GM12874 (cell line): ENCODE measurements around the gene MTHFD2L.

Experiments
- TF ChIP-seq, protein P1 (sequence below): IDR thresholded peaks from 2 replicates; pipeline ENCODE4 v1.5.1; 2011; ENCODE audit warnings: low read depth, mild to moderate bottlenecking, control low read depth, low read length, moderate library complexity; ENCODE audit not compliant: insufficient read depth

Gene MTHFD2L

GRCh38 chr4:74202062-74202586 lies 44.2 kb downstream of the MTHFD2L start:
- TF ChIP-seq, protein P1, sequence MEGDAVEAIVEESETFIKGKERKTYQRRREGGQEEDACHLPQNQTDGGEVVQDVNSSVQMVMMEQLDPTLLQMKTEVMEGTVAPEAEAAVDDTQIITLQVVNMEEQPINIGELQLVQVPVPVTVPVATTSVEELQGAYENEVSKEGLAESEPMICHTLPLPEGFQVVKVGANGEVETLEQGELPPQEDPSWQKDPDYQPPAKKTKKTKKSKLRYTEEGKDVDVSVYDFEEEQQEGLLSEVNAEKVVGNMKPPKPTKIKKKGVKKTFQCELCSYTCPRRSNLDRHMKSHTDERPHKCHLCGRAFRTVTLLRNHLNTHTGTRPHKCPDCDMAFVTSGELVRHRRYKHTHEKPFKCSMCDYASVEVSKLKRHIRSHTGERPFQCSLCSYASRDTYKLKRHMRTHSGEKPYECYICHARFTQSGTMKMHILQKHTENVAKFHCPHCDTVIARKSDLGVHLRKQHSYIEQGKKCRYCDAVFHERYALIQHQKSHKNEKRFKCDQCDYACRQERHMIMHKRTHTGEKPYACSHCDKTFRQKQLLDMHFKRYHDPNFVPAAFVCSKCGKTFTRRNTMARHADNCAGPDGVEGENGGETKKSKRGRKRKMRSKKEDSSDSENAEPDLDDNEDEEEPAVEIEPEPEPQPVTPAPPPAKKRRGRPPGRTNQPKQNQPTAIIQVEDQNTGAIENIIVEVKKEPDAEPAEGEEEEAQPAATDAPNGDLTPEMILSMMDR = no peak

DNA sequence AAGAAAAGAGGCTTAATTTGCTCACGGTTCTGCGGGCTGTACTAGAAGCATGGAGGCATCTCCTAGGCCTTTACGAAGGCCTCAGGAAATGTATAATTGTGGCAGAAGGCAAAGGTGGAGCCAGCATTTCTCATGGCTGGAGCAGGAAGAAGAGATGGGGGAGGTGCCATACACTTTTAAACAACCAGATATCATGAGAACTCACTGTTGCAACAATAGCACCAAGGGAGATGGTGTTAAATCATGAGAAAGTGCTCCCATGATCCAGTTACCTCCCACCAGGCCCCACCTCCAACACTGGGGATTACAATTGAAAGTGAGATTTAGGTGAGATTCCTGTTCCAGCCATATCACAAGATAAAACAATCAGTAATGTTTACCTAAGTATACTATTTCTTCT lies 45.5 kb downstream of the MTHFD2L start:
- TF ChIP-seq, protein P1 = no peak

DNA sequence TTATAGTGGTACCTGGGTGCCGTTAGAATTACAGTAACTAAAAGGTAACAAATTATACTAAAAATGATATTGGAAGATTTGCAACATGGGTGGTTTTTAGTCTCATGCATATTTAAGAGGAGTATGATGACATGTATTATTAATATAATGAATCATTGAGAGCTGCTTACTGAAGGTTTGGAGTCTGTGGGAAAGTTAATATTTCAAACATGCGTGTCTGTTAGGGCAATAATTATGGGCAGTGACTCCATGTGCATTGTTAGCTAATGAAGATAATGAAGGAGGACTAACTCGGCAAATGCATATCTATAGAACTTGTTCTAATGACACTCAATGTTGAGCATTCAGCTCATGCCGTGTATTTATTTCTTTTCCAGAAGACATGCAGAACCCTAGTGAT lies 47.1 kb downstream of the MTHFD2L start:
- TF ChIP-seq, protein P1 = no peak

DNA sequence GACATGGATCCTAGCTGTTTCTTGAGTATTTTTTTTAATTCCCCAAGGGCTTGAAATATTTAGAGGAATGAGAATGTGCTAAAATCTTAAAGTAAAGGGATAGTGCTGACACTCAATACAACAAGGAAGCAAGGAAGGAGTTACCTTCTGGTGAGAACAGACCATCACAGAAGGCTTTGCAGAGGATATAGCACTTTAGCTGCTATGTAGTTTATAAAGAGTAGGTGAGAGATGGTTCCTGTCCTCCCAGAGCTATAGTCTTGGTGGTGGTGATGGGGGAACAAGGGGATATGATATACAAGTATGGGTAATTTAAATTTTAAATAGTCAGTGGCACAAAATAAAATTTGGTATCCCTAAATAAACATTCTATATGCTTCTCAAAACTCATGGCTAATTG lies 47.6 kb downstream of the MTHFD2L start:
- TF ChIP-seq, protein P1 = no peak

GRCh38 chr4:74206088-74206825 lies 48.3 kb downstream of the MTHFD2L start:
- TF ChIP-seq, protein P1 = no peak

DNA sequence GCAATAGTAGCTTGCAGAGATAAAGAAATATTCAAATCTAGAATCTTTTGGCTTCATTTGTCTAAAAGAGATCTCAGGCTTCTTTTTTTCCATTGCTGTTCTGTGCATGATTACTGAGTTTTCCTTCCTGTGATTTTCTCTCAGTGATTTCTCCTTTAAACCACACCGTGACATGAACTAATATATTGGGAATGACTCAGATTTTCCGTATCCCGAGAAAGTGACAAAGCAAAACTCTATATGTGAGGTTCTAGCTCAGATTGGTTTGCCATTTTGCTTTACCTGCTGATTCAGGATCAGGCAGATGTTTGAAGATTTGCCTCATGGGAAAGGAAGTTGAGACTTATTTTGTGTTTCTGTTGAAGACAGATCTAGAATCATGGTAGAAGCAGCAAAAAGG lies 59.4 kb downstream of the MTHFD2L start:
- TF ChIP-seq, protein P1 = no peak

GRCh38 chr4:74218201-74218600 lies 60.3 kb downstream of the MTHFD2L start:
- TF ChIP-seq, protein P1 = no peak
